ENCODE data around the gene MALRD1. TPM values are rescaled to one million over a fixed set of nuclear protein-coding genes. Genes with fewer than 3 reads are reported as not detected.
"Not testable (repeated sequence)": the region's sequence is repeated elsewhere in the genome, so short reads cannot be mapped to it uniquely, and the experiment has no call there.

Gene MALRD1
- total RNA-seq, 1 donor from 2014 or later: not detected

GRCh38 chr10:19713159-19713558 lies 664.6 kb downstream of the MALRD1 start:
- Mint-ChIP-seq H3K27me3 (ENCODE audit: insufficient read depth) (no peaks in the 10 kb centered on the region), H3K4me1 (ENCODE audit: low read depth) (no peaks in the 10 kb centered on the region), H3K4me3 (no peak overlapping the region), H3K36me3 (ENCODE audit: low read depth) (no peaks in the 10 kb centered on the region), H3K27ac (no peak overlapping the region), H3K9me3 (peaks cover 33% of the 10 kb centered on the region)
- DNase-seq (ENCODE audit: low spot score): no peak
- intact Hi-C loops (cut with micrococcal nuclease): no loop called here

GRCh38 chr10:19713800-19714525 lies 665.4 kb downstream of the MALRD1 start:
- H3K4me1 Mint-ChIP-seq (ENCODE audit: low read depth): no peaks in the 10 kb centered on the region
- peaks cover 33% of the 10 kb centered on the region for H3K9me3 Mint-ChIP-seq
- no peak overlapping the region for H3K4me3 Mint-ChIP-seq
- intact Hi-C loops (cut with micrococcal nuclease): no loop called here
- no peak overlapping the region for H3K27ac Mint-ChIP-seq
- no peaks in the 10 kb centered on the region for H3K27me3 Mint-ChIP-seq (ENCODE audit: insufficient read depth)
- no peak for DNase-seq (ENCODE audit: low spot score)
- H3K36me3 Mint-ChIP-seq (ENCODE audit: low read depth): no peaks in the 10 kb centered on the region

- Mint-ChIP-seq H3K27me3 (ENCODE audit: insufficient read depth) (no peaks in the 10 kb centered on the region), H3K9me3 (peaks cover 4% of the 10 kb centered on the region), H3K36me3 (ENCODE audit: low read depth) (no peaks in the 10 kb centered on the region), H3K4me1 (ENCODE audit: low read depth) (no peaks in the 10 kb centered on the region), H3K4me3 (no peak overlapping the region), H3K27ac (no peak overlapping the region)
- DNase-seq (ENCODE audit: low spot score): no peak
- intact Hi-C loops (cut with micrococcal nuclease): no loop called here
Observed at GRCh38 chr10:19719284-19719683, 670.7 kb downstream of the MALRD1 start.

GRCh38 chr10:19724287-19724686 lies 675.7 kb downstream of the MALRD1 start:
- peaks cover 4% of the 10 kb centered on the region for H3K9me3 Mint-ChIP-seq
- no peaks in the 10 kb centered on the region for H3K4me1 Mint-ChIP-seq (ENCODE audit: low read depth)
- intact Hi-C loops (cut with micrococcal nuclease): no loop called here
- no peak overlapping the region for H3K27ac Mint-ChIP-seq
- DNase-seq (ENCODE audit: low spot score): no peak
- no peak overlapping the region for H3K4me3 Mint-ChIP-seq
- H3K27me3 Mint-ChIP-seq (ENCODE audit: insufficient read depth): no peaks in the 10 kb centered on the region
- no peaks in the 10 kb centered on the region for H3K36me3 Mint-ChIP-seq (ENCODE audit: low read depth)

- no peaks in the 10 kb centered on the region for H3K9me3 Mint-ChIP-seq
- intact Hi-C loops (cut with micrococcal nuclease): no loop called here
- H3K27ac Mint-ChIP-seq: no peak overlapping the region
- DNase-seq (ENCODE audit: low spot score): no peak
- H3K36me3 Mint-ChIP-seq (ENCODE audit: low read depth): no peaks in the 10 kb centered on the region
- no peaks in the 10 kb centered on the region for H3K27me3 Mint-ChIP-seq (ENCODE audit: insufficient read depth)
- H3K4me1 Mint-ChIP-seq (ENCODE audit: low read depth): no peaks in the 10 kb centered on the region
- H3K4me3 Mint-ChIP-seq: no peak overlapping the region
Observed at GRCh38 chr10:19728376-19728775, 679.8 kb downstream of the MALRD1 start.

- Mint-ChIP-seq H3K27me3 (ENCODE audit: insufficient read depth) (no peaks in the 10 kb centered on the region), H3K9me3 (no peaks in the 10 kb centered on the region), H3K4me1 (ENCODE audit: low read depth) (no peaks in the 10 kb centered on the region), H3K36me3 (ENCODE audit: low read depth) (no peaks in the 10 kb centered on the region), H3K4me3 (no peak overlapping the region), H3K27ac (no peak overlapping the region)
- intact Hi-C loops (cut with micrococcal nuclease): no loop called here
- no peak for DNase-seq (ENCODE audit: low spot score)
Observed at GRCh38 chr10:19728964-19729363, 680.4 kb downstream of the MALRD1 start.

GRCh38 chr10:19730167-19730906 lies 681.7 kb downstream of the MALRD1 start:
- Mint-ChIP-seq H3K4me1 (ENCODE audit: low read depth) (no peaks in the 10 kb centered on the region), H3K27ac (no peak overlapping the region), H3K27me3 (ENCODE audit: insufficient read depth) (no peaks in the 10 kb centered on the region), H3K4me3 (no peak overlapping the region), H3K36me3 (ENCODE audit: low read depth) (no peaks in the 10 kb centered on the region), H3K9me3 (peaks cover 8% of the 10 kb centered on the region)
- intact Hi-C loops (cut with micrococcal nuclease): no loop called here
- DNase-seq (ENCODE audit: low spot score): no peak

- no peak overlapping the region for H3K4me3 Mint-ChIP-seq
- H3K27me3 Mint-ChIP-seq (ENCODE audit: insufficient read depth): no peaks in the 10 kb centered on the region
- H3K27ac Mint-ChIP-seq: no peak overlapping the region
- intact Hi-C loops (cut with micrococcal nuclease): no loop called here
- H3K36me3 Mint-ChIP-seq (ENCODE audit: low read depth): no peaks in the 10 kb centered on the region
- DNase-seq (ENCODE audit: low spot score): no peak
- no peaks in the 10 kb centered on the region for H3K4me1 Mint-ChIP-seq (ENCODE audit: low read depth)
- H3K9me3 Mint-ChIP-seq: peaks cover 10% of the 10 kb centered on the region
Observed at GRCh38 chr10:19730907-19731217, 682.3 kb downstream of the MALRD1 start.

- no peak overlapping the region for H3K4me3 Mint-ChIP-seq
- peaks cover 10% of the 10 kb centered on the region for H3K9me3 Mint-ChIP-seq
- intact Hi-C loops (cut with micrococcal nuclease): no loop called here
- DNase-seq (ENCODE audit: low spot score): no peak
- no peaks in the 10 kb centered on the region for H3K4me1 Mint-ChIP-seq (ENCODE audit: low read depth)
- H3K36me3 Mint-ChIP-seq (ENCODE audit: low read depth): no peaks in the 10 kb centered on the region
- H3K27ac Mint-ChIP-seq: no peak overlapping the region
- no peaks in the 10 kb centered on the region for H3K27me3 Mint-ChIP-seq (ENCODE audit: insufficient read depth)
Observed at GRCh38 chr10:19731560-19731959, 683.0 kb downstream of the MALRD1 start.

GRCh38 chr10:19738440-19738839 lies 689.8 kb downstream of the MALRD1 start:
- Mint-ChIP-seq H3K27me3 (ENCODE audit: insufficient read depth) (no peaks in the 10 kb centered on the region), H3K4me3 (no peak overlapping the region), H3K27ac (no peak overlapping the region), H3K4me1 (ENCODE audit: low read depth) (no peaks in the 10 kb centered on the region), H3K36me3 (ENCODE audit: low read depth) (no peaks in the 10 kb centered on the region), H3K9me3 (peaks cover 10% of the 10 kb centered on the region)
- intact Hi-C loops (cut with micrococcal nuclease): no loop called here
- no peak for DNase-seq (ENCODE audit: low spot score)

- H3K36me3 Mint-ChIP-seq (ENCODE audit: low read depth); H3K27me3 Mint-ChIP-seq (ENCODE audit: insufficient read depth); H3K9me3 Mint-ChIP-seq; H3K4me3 Mint-ChIP-seq; intact Hi-C loops (cut with micrococcal nuclease); H3K4me1 Mint-ChIP-seq (ENCODE audit: low read depth); H3K27ac Mint-ChIP-seq; DNase-seq (ENCODE audit: low spot score): not testable (repeated sequence)
Observed at GRCh38 chr10:19739232-19739631, 690.6 kb downstream of the MALRD1 start.

- H3K27ac Mint-ChIP-seq; DNase-seq (ENCODE audit: low spot score); H3K36me3 Mint-ChIP-seq (ENCODE audit: low read depth); intact Hi-C loops (cut with micrococcal nuclease); H3K4me3 Mint-ChIP-seq; H3K9me3 Mint-ChIP-seq; H3K27me3 Mint-ChIP-seq (ENCODE audit: insufficient read depth); H3K4me1 Mint-ChIP-seq (ENCODE audit: low read depth): not testable (repeated sequence)
Observed at GRCh38 chr10:19742144-19742543, 693.5 kb downstream of the MALRD1 start.

GRCh38 chr10:19745672-19746071 lies 697.1 kb downstream of the MALRD1 start:
- no peaks in the 10 kb centered on the region for H3K27me3 Mint-ChIP-seq (ENCODE audit: insufficient read depth)
- no peak for DNase-seq (ENCODE audit: low spot score)
- H3K4me1 Mint-ChIP-seq (ENCODE audit: low read depth): no peaks in the 10 kb centered on the region
- intact Hi-C loops (cut with micrococcal nuclease): no loop called here
- no peaks in the 10 kb centered on the region for H3K36me3 Mint-ChIP-seq (ENCODE audit: low read depth)
- no peaks in the 10 kb centered on the region for H3K9me3 Mint-ChIP-seq
- H3K4me3 Mint-ChIP-seq: no peak overlapping the region
- H3K27ac Mint-ChIP-seq: no peak overlapping the region
